ENCODE data around the gene CD2.

The CD2 gene

GRCh38 chr1:116740296-116740695, 13.9 kb upstream of the CD2 start:
- TF ChIP-seq MYC (IDR thresholded peaks at IDR 0.05; ENCODE audit: low read depth, low read length), result no peak
- TF ChIP-seq, protein P1, sequence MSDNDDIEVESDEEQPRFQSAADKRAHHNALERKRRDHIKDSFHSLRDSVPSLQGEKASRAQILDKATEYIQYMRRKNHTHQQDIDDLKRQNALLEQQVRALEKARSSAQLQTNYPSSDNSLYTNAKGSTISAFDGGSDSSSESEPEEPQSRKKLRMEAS (IDR thresholded peaks at IDR 0.05; ENCODE audit: low read depth, low read length), result no peak
- TF ChIP-seq CTCF (IDR thresholded peaks at IDR 0.05; ENCODE audit: low read depth, low read length), result no peak
- no peak for TF ChIP-seq POLR2A (IDR thresholded peaks at IDR 0.05; ENCODE audit: extremely low read depth, insufficient read length)

GRCh38 chr1:116740746-116741145, 13.5 kb upstream of the CD2 start:
- H3K4me3 ChIP-seq (ENCODE audit: low read depth, low read length), result no peak overlapping the region
- peak; percentile 57 for DNase-seq (ENCODE audit: low read depth)
- TF ChIP-seq, protein P1 (IDR thresholded peaks at IDR 0.05; ENCODE audit: low read depth, low read length), result no peak
- TF ChIP-seq MYC (IDR thresholded peaks at IDR 0.05; ENCODE audit: low read depth, low read length), result no peak
- TF ChIP-seq POLR2A (IDR thresholded peaks at IDR 0.05; ENCODE audit: extremely low read depth, insufficient read length), result no peak
- TF ChIP-seq CTCF (IDR thresholded peaks at IDR 0.05; ENCODE audit: low read depth, low read length), result no peak

More at GRCh38 chr1:116740296-116740695, 13.9 kb upstream of the CD2 start:
- H3K4me3 ChIP-seq (ENCODE audit: low read depth, low read length), result no peak overlapping the region
- no peak for DNase-seq (ENCODE audit: low read depth)

DNA sequence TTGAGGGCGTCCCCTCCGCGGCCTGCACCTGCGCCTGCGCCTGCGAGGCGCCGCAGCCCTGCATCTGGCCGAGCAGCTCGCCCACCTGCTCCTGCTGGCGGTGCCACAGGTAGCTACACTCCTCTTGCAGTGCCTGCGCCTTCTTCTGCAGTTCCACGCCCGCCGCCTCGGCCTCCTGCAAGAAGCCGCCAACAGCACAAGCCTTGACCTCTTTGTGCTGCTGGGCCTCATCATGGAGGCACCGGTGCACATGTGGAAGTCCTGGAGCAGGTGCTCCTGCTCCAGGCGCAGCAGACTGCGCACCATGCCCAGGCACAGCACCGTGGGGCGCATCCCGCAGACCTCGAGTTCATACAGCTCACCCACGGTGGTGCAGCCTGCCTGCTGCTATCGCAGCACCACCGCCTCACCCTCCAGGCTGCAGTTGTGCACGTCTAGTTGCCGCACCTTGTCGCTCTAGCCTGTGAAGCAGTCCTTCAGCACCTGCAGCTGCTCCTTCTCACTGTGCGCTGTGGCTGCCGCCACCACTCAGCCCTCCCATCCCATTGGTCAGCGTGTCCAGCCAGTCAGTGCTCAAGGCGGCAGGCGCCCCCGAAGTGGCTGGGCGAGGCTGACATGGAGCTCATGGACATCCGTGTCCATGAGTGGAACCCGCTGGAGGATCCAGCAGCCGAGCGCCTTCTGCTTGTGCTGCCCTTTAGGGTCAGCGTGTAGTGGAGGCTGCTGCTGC, 12.2 kb upstream of the CD2 start:
- TF ChIP-seq, protein P1 (IDR thresholded peaks at IDR 0.05; ENCODE audit: low read depth, low read length), result no peak
- TF ChIP-seq MYC (IDR thresholded peaks at IDR 0.05; ENCODE audit: low read depth, low read length) (no peak), CTCF (IDR thresholded peaks at IDR 0.05; ENCODE audit: low read depth, low read length) (no peak), POLR2A (IDR thresholded peaks at IDR 0.05; ENCODE audit: extremely low read depth, insufficient read length) (no peak)
- H3K4me3 ChIP-seq (ENCODE audit: low read depth, low read length), result no peak overlapping the region
- no peak for DNase-seq (ENCODE audit: low read depth)

- DNase-seq (ENCODE audit: low read depth), result no peak
- TF ChIP-seq, protein P1 (IDR thresholded peaks at IDR 0.05; ENCODE audit: low read depth, low read length), result no peak
- no peak for TF ChIP-seq POLR2A (IDR thresholded peaks at IDR 0.05; ENCODE audit: extremely low read depth, insufficient read length)
- TF ChIP-seq CTCF (IDR thresholded peaks at IDR 0.05; ENCODE audit: low read depth, low read length), result no peak
- TF ChIP-seq MYC (IDR thresholded peaks at IDR 0.05; ENCODE audit: low read depth, low read length), result no peak
- no peak overlapping the region for H3K4me3 ChIP-seq (ENCODE audit: low read depth, low read length)
Measured at GRCh38 chr1:116743535-116743934, 10.7 kb upstream of the CD2 start.

- no peak overlapping the region for H3K4me3 ChIP-seq (ENCODE audit: low read depth, low read length)
- DNase-seq (ENCODE audit: low read depth), result no peak
- TF ChIP-seq POLR2A (IDR thresholded peaks at IDR 0.05; ENCODE audit: extremely low read depth, insufficient read length) (peak; percentile 35), CTCF (IDR thresholded peaks at IDR 0.05; ENCODE audit: low read depth, low read length) (no peak)
Measured at GRCh38 chr1:116748272-116748671, 6.0 kb upstream of the CD2 start.

Data from NB4 (cell line).